MM.1S (cell line): ENCODE measurements around the gene SEPHS2.

Experiments used
- EZH2 ChIP-seq: fragments of 300-600 bp; sonication (generic); optimal IDR thresholded peaks from 2 replicates; pipeline ENCODE3; 2017; ENCODE audit warnings: low read depth, mild to moderate bottlenecking, antibody characterized with exemption, low read length, mixed read lengths
- EZH2phosphoT487 ChIP-seq: fragments of 300-600 bp; sonication (generic); IDR thresholded peaks from 2 replicates; pipeline ENCODE4 v1.6.1; 2018; ENCODE audit warnings: antibody characterized with exemption, low read length
- TF ChIP-seq, protein P1 (sequence below): fragments of 300-600 bp; sonication (generic); IDR thresholded peaks from 2 replicates; pipeline ENCODE4 v1.5.1; 2016; ENCODE audit warnings: antibody characterized with exemption, low read length, mixed read lengths

DNA sequence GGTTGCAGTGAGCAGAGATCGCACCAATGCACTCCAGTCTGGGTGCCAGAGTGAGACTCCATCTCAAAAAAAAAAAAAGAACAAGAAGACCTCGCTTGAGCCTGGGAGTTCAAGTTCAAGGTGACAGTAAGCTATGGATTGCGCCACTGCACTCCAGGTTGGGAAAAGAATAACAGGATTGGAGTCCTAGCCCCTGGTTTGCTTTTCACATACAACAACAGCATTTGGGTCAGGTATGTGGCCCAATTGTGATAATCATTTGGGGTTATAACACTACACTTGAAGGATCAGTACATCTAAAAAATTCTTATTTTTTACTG is 3.4 kb upstream of the SEPHS2 start:
- TF ChIP-seq, protein P1, sequence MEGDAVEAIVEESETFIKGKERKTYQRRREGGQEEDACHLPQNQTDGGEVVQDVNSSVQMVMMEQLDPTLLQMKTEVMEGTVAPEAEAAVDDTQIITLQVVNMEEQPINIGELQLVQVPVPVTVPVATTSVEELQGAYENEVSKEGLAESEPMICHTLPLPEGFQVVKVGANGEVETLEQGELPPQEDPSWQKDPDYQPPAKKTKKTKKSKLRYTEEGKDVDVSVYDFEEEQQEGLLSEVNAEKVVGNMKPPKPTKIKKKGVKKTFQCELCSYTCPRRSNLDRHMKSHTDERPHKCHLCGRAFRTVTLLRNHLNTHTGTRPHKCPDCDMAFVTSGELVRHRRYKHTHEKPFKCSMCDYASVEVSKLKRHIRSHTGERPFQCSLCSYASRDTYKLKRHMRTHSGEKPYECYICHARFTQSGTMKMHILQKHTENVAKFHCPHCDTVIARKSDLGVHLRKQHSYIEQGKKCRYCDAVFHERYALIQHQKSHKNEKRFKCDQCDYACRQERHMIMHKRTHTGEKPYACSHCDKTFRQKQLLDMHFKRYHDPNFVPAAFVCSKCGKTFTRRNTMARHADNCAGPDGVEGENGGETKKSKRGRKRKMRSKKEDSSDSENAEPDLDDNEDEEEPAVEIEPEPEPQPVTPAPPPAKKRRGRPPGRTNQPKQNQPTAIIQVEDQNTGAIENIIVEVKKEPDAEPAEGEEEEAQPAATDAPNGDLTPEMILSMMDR = no peak
- TF ChIP-seq EZH2phosphoT487 (no peak), EZH2 (no peak)
